Upper lobe of left lung (tissue), 4 donors: Measurements from ENCODE around the gene DOLPP1.

Experiments used
- CTCF ChIP-seq, 6 experiments: fragments of 450-650 bp in 4 of 6; fragments of 200-600 bp in 2 of 6; sonication (generic) in 2 of 6; IDR thresholded peaks; one replicate each; pipeline ENCODE4 v1.5.1; 2016 to 2019; ENCODE audit warnings: antibody characterized with exemption in 6 of 6
- POLR2AphosphoS5 ChIP-seq, 2 donors: sonication (generic); formaldehyde crosslinking; IDR thresholded peaks; one replicate each; pipeline ENCODE4 v1.5.1; 2017; ENCODE audit warnings: antibody characterized with exemption in 2 of 2

- TF ChIP-seq CTCF (IDR thresholded peaks at IDR 0.05) (no peak), POLR2AphosphoS5 (IDR thresholded peaks at IDR 0.05) (no peak)
Measured at GRCh38 chr9:129100383-129101169, 19.7 kb downstream of the DOLPP1 start.
